SK-N-SH (cell line): ENCODE results near the gene AHRR. TPM values are rescaled to one million over a fixed set of nuclear protein-coding genes. Genes with fewer than 3 reads are reported as not detected.

Experiments
- CTCF ChIA-PET: fragments of 300-600, 350-600 bp; formaldehyde crosslinking; extraction: SDS; loops from one replicate; lab custom pipeline; 2021; lab: Yijun Ruan, JAX
- POLR2A ChIA-PET: fragments of 350-600 bp; sonication (Branson Sonifier 250); formaldehyde crosslinking; extraction: SDS; loops from one replicate; lab custom pipeline; 2020; ENCODE audit warnings: antibody characterized with exemption, inconsistent platforms; lab: Yijun Ruan, JAX
- DNase-seq: peaks from one replicate; pipeline ENCODE4 v3.0.0; 2012
- H2AFZ ChIP-seq: fragments of 200-600 bp; sonication (generic); 2 replicates; pipeline ENCODE4 v1.8.1; 2016; ENCODE audit warnings: antibody characterized with exemption, mild to moderate bottlenecking, low read depth
- H3F3A ChIP-seq: fragments of 200-600 bp; sonication (generic); replicated peaks from 2 replicates; pipeline ENCODE3; 2016; ENCODE audit warnings: antibody characterized with exemption, mild to moderate bottlenecking; ENCODE audit not compliant: insufficient read depth
- H3K27ac ChIP-seq, 2 experiments: fragments of 200-500 bp in 1 of 2; fragments of 200-600 bp in 1 of 2; sonication (Bioruptor generic) in 1 of 2; sonication (generic), shearing (Covaris generic) in 1 of 2; 2 replicates each; pipeline versions ENCODE4 v1.5.1 to v1.6.1; 2014 to 2016; ENCODE audit warnings: low read depth in 2 of 2, inconsistent platforms in 1 of 2, low read length in 1 of 2, mild to moderate bottlenecking in 1 of 2, mixed read lengths in 1 of 2
- H3K27me3 ChIP-seq: fragments of 200-600 bp; sonication (generic), shearing (Covaris generic); 2 replicates; pipeline ENCODE4 v1.6.1; 2016; ENCODE audit warnings: mixed run types; ENCODE audit not compliant: insufficient read depth
- H3K36me3 ChIP-seq, 2 experiments: fragments of 200-500 bp in 1 of 2; fragments of 200-600 bp in 1 of 2; sonication (Bioruptor generic) in 1 of 2; sonication (generic) in 1 of 2; replicated peaks in 1 of 2; 2 replicates each; pipeline versions ENCODE3 to v1.5.1; 2014 to 2016; ENCODE audit warnings: low read length in 1 of 2, mild to moderate bottlenecking in 1 of 2; ENCODE audit not compliant: insufficient read depth in 2 of 2, control insufficient read depth in 1 of 2
- H3K4me1 ChIP-seq, 2 experiments: fragments of 200-500 bp in 1 of 2; fragments of 200-600 bp in 1 of 2; sonication (Bioruptor generic) in 1 of 2; sonication (generic), shearing (Covaris generic) in 1 of 2; 2 replicates each; pipeline versions ENCODE4 v1.5.1 to v1.6.1; 2014 to 2016; ENCODE audit warnings: low read depth in 1 of 2, low read length in 1 of 2, mixed run types in 1 of 2; ENCODE audit not compliant: insufficient read depth in 2 of 2, control insufficient read depth in 1 of 2
- H3K4me2 ChIP-seq: fragments of 200-600 bp; sonication (generic), shearing (Covaris generic); 2 replicates; pipeline ENCODE4 v1.6.1; 2017; ENCODE audit warnings: mixed run types
- H3K4me3 ChIP-seq, 2 experiments: fragments of 200-500 bp in 1 of 2; fragments of 200-600 bp in 1 of 2; sonication (Bioruptor generic) in 1 of 2; sonication (generic), shearing (Covaris generic) in 1 of 2; 2 replicates each; pipeline versions ENCODE4 v1.5.1 to v1.8.1; 2014 to 2016; ENCODE audit warnings: low read depth in 2 of 2, inconsistent platforms in 1 of 2, low read length in 1 of 2, mild to moderate bottlenecking in 1 of 2, mixed read lengths in 1 of 2, moderate library complexity in 1 of 2
- H3K79me2 ChIP-seq: fragments of 200-600 bp; sonication (generic); 2 replicates; pipeline ENCODE4 v1.8.1; 2017; ENCODE audit warnings: mild to moderate bottlenecking; ENCODE audit not compliant: insufficient read depth
- H3K9ac ChIP-seq: fragments of 200-600 bp; sonication (generic); 2 replicates; pipeline ENCODE4 v1.6.1; 2017; ENCODE audit warnings: mixed run types
- H3K9me2 ChIP-seq: fragments of 200-600 bp; sonication (generic); 2 replicates; pipeline ENCODE4 v1.6.1; 2017; ENCODE audit warnings: mixed run types
- H3K9me3 ChIP-seq: fragments of 200-600 bp; sonication (generic); 2 replicates; pipeline ENCODE4 v1.6.1; 2017; ENCODE audit warnings: mixed run types, mild to moderate bottlenecking, moderate library complexity
- H4K20me1 ChIP-seq: fragments of 200-600 bp; sonication (generic); 2 replicates; pipeline ENCODE4 v1.6.1; 2017; ENCODE audit warnings: mild to moderate bottlenecking, mixed run types; ENCODE audit not compliant: insufficient read depth
- FOSL2 ChIP-seq: IDR thresholded peaks from 2 replicates; pipeline ENCODE4 v1.4.0; 2012; ENCODE audit warnings: low read depth, mild to moderate bottlenecking, moderate library complexity, borderline replicate concordance
- GABPA ChIP-seq: IDR thresholded peaks from 2 replicates; pipeline ENCODE4 v1.4.0; 2012; ENCODE audit warnings: low read depth, mild to moderate bottlenecking
- MEF2A ChIP-seq: IDR thresholded peaks from 2 replicates; pipeline ENCODE4 v1.4.0; 2012; ENCODE audit warnings: low read depth, borderline replicate concordance
- RFX5 ChIP-seq: IDR thresholded peaks from 2 replicates; pipeline ENCODE4 v1.6.1; 2012; ENCODE audit warnings: mild to moderate bottlenecking, improper control_type of control experiment, low read length
- TCF12 ChIP-seq: IDR thresholded peaks from 2 replicates; pipeline ENCODE4 v1.4.0; 2012
- ZBTB33 ChIP-seq: IDR thresholded peaks from 2 replicates; pipeline ENCODE4 v1.4.0; 2012; ENCODE audit warnings: low read depth, borderline replicate concordance
- WGBS: methylation state at CpG from one replicate; pipeline ENCODE4 v1.1.6; 2017; ENCODE audit warnings: low lambda C conversion rate; 5-methylcytosine and 5-hydroxymethylcytosine counted together
- polyA plus RNA-seq, 3 experiments: library from polyadenylated mRNA; depleted of rRNA; stranded (reverse); fragments of >200 nt; gene quantifications; 2 replicates each; pipeline ENCODE4 v1.2.3, GENCODE V29; 2012

Gene AHRR
- polyA plus RNA-seq, 1 of the 3 experiments (the other 2 are of a cell fraction) = 0.71 TPM

- Histone ChIP-seq H3K9me3 (peaks cover 10% of the 10 kb centered on the region), H3F3A (no peaks in the 10 kb centered on the region), H3K9ac (no peak overlapping the region), H4K20me1 (0 out of 2 replicates have a peak, but pooled peaks cover 6% of the 10 kb centered on the region), H3K4me2 (no peak overlapping the region), H3K9me2 (no peaks in the 10 kb centered on the region), H2AFZ (no peak overlapping the region), H3K27ac (no peak overlapping the region), H3K4me3 (no peak overlapping the region), H3K36me3 (peaks cover 41 to 97% of the 10 kb centered on the region in 2 experiments), H3K4me1 (no peaks in the 10 kb centered on the region), H3K27me3 (no peaks in the 10 kb centered on the region), H3K79me2 (peaks cover 39% of the 10 kb centered on the region)
- CTCF ChIA-PET = interaction anchor here (3.3 kb wide), 1 partner anchor 9 kb away, joined by 14 read pairs; no protein-coding TSS in a partner anchor
- POLR2A ChIA-PET = no interaction called here
- TF ChIP-seq TCF12 = no peak
- TF ChIP-seq ZBTB33 = no peak
- no peak for DNase-seq
- WGBS = 90% methylated on average over 11 of the region's 11 CpGs
Measured at GRCh38 chr5:455806-456205, 134.3 kb downstream of the AHRR start.

- Histone ChIP-seq H3F3A (no peaks in the 10 kb centered on the region), H3K9me3 (peaks cover 2% of the 10 kb centered on the region), H3K4me3 (no peak overlapping the region), H3K9me2 (no peaks in the 10 kb centered on the region), H3K27ac (no peak overlapping the region), H3K27me3 (no peaks in the 10 kb centered on the region), H4K20me1 (0 out of 2 replicates have a peak, but pooled peaks cover 6% of the 10 kb centered on the region), H3K9ac (no peak overlapping the region), H2AFZ (no peak overlapping the region), H3K4me1 (no peaks in the 10 kb centered on the region), H3K36me3 (peaks cover 35 to 92% of the 10 kb centered on the region in 2 experiments), H3K4me2 (no peak overlapping the region), H3K79me2 (peaks cover 38% of the 10 kb centered on the region)
- WGBS = 94% methylated on average over 21 of the region's 28 CpGs
- no peak for DNase-seq
- CTCF ChIA-PET = interaction anchor here (3.3 kb wide), 1 partner anchor 10 kb away, joined by 14 read pairs; no protein-coding TSS in a partner anchor
- POLR2A ChIA-PET = no interaction called here
- TF ChIP-seq MEF2A = no peak
- no peak for TF ChIP-seq FOSL2
- TF ChIP-seq RFX5 = no peak
- TF ChIP-seq GABPA = no peak
Measured at GRCh38 chr5:456351-457194, 135.1 kb downstream of the AHRR start.
